H9 (cell line): Measurements from ENCODE around the gene NUTF2. TPM values are rescaled to one million over a fixed set of nuclear protein-coding genes. Genes with fewer than 3 reads are reported as not detected.

Experiments used
- DNase-seq: peaks from one replicate; pipeline ENCODE4 v3.0.0-alpha.2; 2017
- H2AFZ ChIP-seq: one replicate; pipeline ENCODE4 v1.6.1; 2013; ENCODE audit warnings: mild to moderate bottlenecking, low read length, control low read depth, moderate library complexity
- H2AK5ac ChIP-seq: 2 replicates; pipeline ENCODE4 v1.6.1; 2013; ENCODE audit warnings: low read length, control low read depth, mixed read lengths; ENCODE audit not compliant: insufficient read length
- H2BK120ac ChIP-seq: one replicate; pipeline ENCODE4 v1.6.1; 2013; ENCODE audit warnings: low read depth, mild to moderate bottlenecking, low read length, control low read depth, inconsistent platforms; ENCODE audit not compliant: poor library complexity, severe bottlenecking
- H2BK12ac ChIP-seq: 2 replicates; pipeline ENCODE4 v1.6.1; 2013; ENCODE audit warnings: low read length, control low read depth, mixed read lengths, low read depth; ENCODE audit not compliant: insufficient read length
- H2BK15ac ChIP-seq: 2 replicates; pipeline ENCODE4 v1.6.1; 2013; ENCODE audit warnings: low read depth, low read length, control low read depth
- H2BK20ac ChIP-seq: one replicate; pipeline ENCODE4 v1.6.1; 2013; ENCODE audit warnings: low read depth, mild to moderate bottlenecking, low read length, control low read depth, inconsistent platforms; ENCODE audit not compliant: poor library complexity, severe bottlenecking
- H2BK5ac ChIP-seq: 2 replicates; pipeline ENCODE4 v1.6.1; 2013; ENCODE audit warnings: low read length, control low read depth, mixed read lengths; ENCODE audit not compliant: insufficient read length
- H3K14ac ChIP-seq: 2 replicates; pipeline ENCODE4 v1.6.1; 2013; ENCODE audit warnings: low read length, control low read depth; ENCODE audit not compliant: insufficient read depth
- H3K18ac ChIP-seq: 2 replicates; pipeline ENCODE4 v1.6.1; 2013; ENCODE audit warnings: low read depth, mild to moderate bottlenecking, mixed read lengths, low read length, control low read depth; ENCODE audit not compliant: insufficient read length
- H3K23ac ChIP-seq: 2 replicates; pipeline ENCODE4 v1.6.1; 2013; ENCODE audit warnings: low read length, control low read depth, mixed read lengths, low read depth; ENCODE audit not compliant: insufficient read length
- H3K23me2 ChIP-seq: 2 replicates; pipeline ENCODE4 v1.6.1; 2013; ENCODE audit warnings: low read depth, mild to moderate bottlenecking, mixed read lengths, low read length, control low read depth; ENCODE audit not compliant: insufficient read length, poor library complexity, severe bottlenecking
- H3K27ac ChIP-seq: 2 replicates; pipeline ENCODE4 v1.5.1; 2013; ENCODE audit warnings: low read length, control low read depth, mixed read lengths, low read depth; ENCODE audit not compliant: insufficient read length
- H3K27me3 ChIP-seq: 2 replicates; pipeline ENCODE4 v1.6.1; 2013; ENCODE audit warnings: low read length, control low read depth, inconsistent platforms; ENCODE audit not compliant: insufficient read depth
- H3K4ac ChIP-seq: 2 replicates; pipeline ENCODE4 v1.6.1; 2013; ENCODE audit warnings: low read depth, mild to moderate bottlenecking, control low read depth, inconsistent platforms, low read length, moderate library complexity
- H3K4me1 ChIP-seq: 2 replicates; pipeline ENCODE4 v1.6.1; 2013; ENCODE audit warnings: low read length, control low read depth, inconsistent platforms; ENCODE audit not compliant: insufficient read depth
- H3K4me2 ChIP-seq: 2 replicates; pipeline ENCODE4 v1.6.1; 2013; ENCODE audit warnings: low read length, control low read depth, mixed read lengths; ENCODE audit not compliant: insufficient read length, insufficient read depth
- H3K56ac ChIP-seq: 2 replicates; pipeline ENCODE4 v1.6.1; 2013; ENCODE audit warnings: low read depth, mild to moderate bottlenecking, mixed read lengths, low read length, control low read depth; ENCODE audit not compliant: insufficient read length
- H3K79me1 ChIP-seq: 2 replicates; pipeline ENCODE4 v1.6.1; 2013; ENCODE audit warnings: low read depth, mild to moderate bottlenecking, moderate library complexity, low read length, control low read depth, inconsistent platforms; ENCODE audit not compliant: insufficient read depth, poor library complexity, severe bottlenecking
- H3K79me2 ChIP-seq: 2 replicates; pipeline ENCODE4 v1.6.1; 2013; ENCODE audit warnings: low read length, control low read depth, inconsistent platforms; ENCODE audit not compliant: insufficient read depth
- H3K9ac ChIP-seq: 2 replicates; pipeline ENCODE4 v1.6.1; 2013; ENCODE audit warnings: low read length, control low read depth, mixed read lengths; ENCODE audit not compliant: insufficient read length; ENCODE audit errors: extremely low read depth
- H3K9me3 ChIP-seq: one replicate; pipeline ENCODE4 v1.6.1; 2013; ENCODE audit warnings: low read depth, low read length, inconsistent platforms; ENCODE audit not compliant: control insufficient read depth
- H3T11ph ChIP-seq: one replicate; pipeline ENCODE4 v1.6.1; 2013; ENCODE audit warnings: mild to moderate bottlenecking, low read length, control low read depth, inconsistent platforms
- H4K20me1 ChIP-seq: one replicate; pipeline ENCODE4 v1.6.1; 2013; ENCODE audit not compliant: control insufficient read depth, insufficient read length, insufficient read depth
- H4K5ac ChIP-seq: 2 replicates; pipeline ENCODE4 v1.6.1; 2013; ENCODE audit warnings: low read depth, mild to moderate bottlenecking, mixed read lengths, low read length, control low read depth; ENCODE audit not compliant: insufficient read length
- H4K8ac ChIP-seq: replicated peaks from 2 replicates; pipeline ENCODE4 v1.6.1; 2013; ENCODE audit warnings: low read length, control low read depth, mixed read lengths, low read depth; ENCODE audit not compliant: insufficient read length
- H4K91ac ChIP-seq: 2 replicates; pipeline ENCODE4 v1.6.1; 2013; ENCODE audit warnings: low read depth, mild to moderate bottlenecking, moderate library complexity, mixed read lengths, low read length, control low read depth; ENCODE audit not compliant: insufficient read length
- H3K27ac Mint-ChIP-seq, 3 experiments: 2 replicates in 2 of 3; 3 replicates in 1 of 3; pipeline ENCODE4 v1.8.0; 2020 to 2021; ENCODE audit warnings: mixed read lengths in 3 of 3, mild to moderate bottlenecking in 1 of 3, moderate library complexity in 1 of 3
- H3K27me3 Mint-ChIP-seq: 2 replicates; pipeline ENCODE4 v1.8.0; 2021; ENCODE audit warnings: low read depth, mild to moderate bottlenecking, moderate library complexity, mixed read lengths
- H3K36me3 Mint-ChIP-seq, 3 experiments: 2 replicates in 2 of 3; 3 replicates in 1 of 3; pipeline ENCODE4 v1.8.0; 2020 to 2021; ENCODE audit warnings: low read depth in 3 of 3, mixed read lengths in 3 of 3; ENCODE audit not compliant: insufficient read depth in 1 of 3
- H3K4me1 Mint-ChIP-seq, 2 experiments: 2 replicates each; pipeline ENCODE4 v1.8.0; 2020; ENCODE audit warnings: mixed read lengths in 2 of 2
- H3K4me3 Mint-ChIP-seq, 2 experiments: 2 replicates in 1 of 2; 3 replicates in 1 of 2; pipeline ENCODE4 v1.8.0; 2020 to 2021; ENCODE audit warnings: mild to moderate bottlenecking in 2 of 2, mixed read lengths in 2 of 2, moderate library complexity in 1 of 2
- H3K9me3 Mint-ChIP-seq, 2 experiments: 2 replicates in 1 of 2; 3 replicates in 1 of 2; pipeline ENCODE4 v1.8.0; 2020; ENCODE audit warnings: mild to moderate bottlenecking in 2 of 2, mixed read lengths in 2 of 2, moderate library complexity in 1 of 2
- CTCF ChIP-seq: fragments of 200-600 bp; sonication (generic); conservative IDR thresholded peaks from 3 replicates; pipeline ENCODE4 v1.8.0; 2021; ENCODE audit warnings: antibody characterized with exemption, mild to moderate bottlenecking
- WGBS: extraction: QIAGEN DNeasy Blood & Tissue Kit; methylation state at CpG from one replicate; pipeline ENCODE4 v1.1.7; 2013; ENCODE audit warnings: missing lambda C conversion rate, low lambda C conversion rate, mixed read lengths; ENCODE audit not compliant: insufficient read length; ENCODE audit errors: extremely low coverage; 5-methylcytosine and 5-hydroxymethylcytosine counted together
- total RNA-seq: library from RNA; stranded (reverse); gene quantifications from 2 replicates; pipeline ENCODE4 v1.2.1, GENCODE V29; 2021

The NUTF2 gene
- total RNA-seq, 1 experiment from 2014 or later = 198 TPM

GRCh38 chr16:67874372-67874771 lies 27.6 kb downstream of the NUTF2 start:
- no peak overlapping the region for H3K27ac ChIP-seq
- peaks cover 13% of the 10 kb centered on the region for H3K23me2 ChIP-seq
- H2BK20ac ChIP-seq = no peak overlapping the region
- H2BK120ac ChIP-seq = no peak overlapping the region
- no peaks in the 10 kb centered on the region for H3K9me3 Mint-ChIP-seq
- no peak overlapping the region for H4K91ac ChIP-seq
- no peak overlapping the region for H3K9ac ChIP-seq
- no peaks in the 10 kb centered on the region for H4K20me1 ChIP-seq
- no peak overlapping the region for H3K23ac ChIP-seq
- no peak overlapping the region for H4K8ac ChIP-seq
- peaks cover 11 to 13% of the 10 kb centered on the region in 2 experiments for H3K4me1 Mint-ChIP-seq
- peaks cover 18 to 65% (median 47%) of the 10 kb centered on the region in 3 experiments; a peak in 6 of 7 replicates for H3K36me3 Mint-ChIP-seq
- no peak overlapping the region for H3K4me2 ChIP-seq
- no peaks in the 10 kb centered on the region for H3K27me3 Mint-ChIP-seq
- H3K4me1 ChIP-seq = no peaks in the 10 kb centered on the region; the same call in 1 of the 2 replicates
- H2BK12ac ChIP-seq = no peak overlapping the region
- no peak overlapping the region for H3K18ac ChIP-seq
- H3K4me3 Mint-ChIP-seq = peak overlapping the region; percentile 91 to 96
- H3K56ac ChIP-seq = no peak overlapping the region
- H2AK5ac ChIP-seq = no peak overlapping the region
- WGBS = no CpG with 5 or more reads among the region's 3 CpGs
- no peak for DNase-seq
- peaks cover 2% of the 10 kb centered on the region; the same call in 1 of the 2 replicates for H3K79me2 ChIP-seq
- no peak overlapping the region for H2BK15ac ChIP-seq
- H3K27ac Mint-ChIP-seq = peak overlapping the region in 1 of 3 experiments; percentile 84; a peak in 2 of 7 replicates
- no peaks in the 10 kb centered on the region for H3K27me3 ChIP-seq
- no peak overlapping the region for H3K4ac ChIP-seq
- H2BK5ac ChIP-seq = no peak overlapping the region
- no peaks in the 10 kb centered on the region for H3K79me1 ChIP-seq
- no peaks in the 10 kb centered on the region for H3K9me3 ChIP-seq
- no peak for TF ChIP-seq CTCF
- H4K5ac ChIP-seq = no peak overlapping the region
- no peak overlapping the region for H3T11ph ChIP-seq
- H2AFZ ChIP-seq = no peak overlapping the region
- H3K14ac ChIP-seq = no peak overlapping the region
